Epithelial cell of proximal tubule (primary cell): Measurements from ENCODE around the gene NOTCH3. TPM values are rescaled to one million over a fixed set of nuclear protein-coding genes. Genes with fewer than 3 reads are reported as not detected.
A peak's percentile ranks its signal among the peaks of the same experiment; 100 is the strongest.

Experiments
- DNase-seq: peaks from one replicate; pipeline ENCODE4 v3.0.0-alpha.2; 2011; ENCODE audit warnings: low read depth
- H3K4me3 ChIP-seq: 2 replicates; pipeline ENCODE4 v1.5.1; 2011; ENCODE audit warnings: low read depth, mild to moderate bottlenecking, low read length
- total RNA-seq: library from RNA; depleted of rRNA; stranded (reverse); fragments of >200 nt; gene quantifications from 2 replicates; pipeline ENCODE4 v1.2.3, GENCODE V29; 2015
- TF ChIP-seq, protein P1 (sequence below): conservative IDR thresholded peaks from 2 replicates; pipeline ENCODE4 v1.5.1; 2012; ENCODE audit warnings: low read depth, mild to moderate bottlenecking, low read length

The NOTCH3 gene
- total RNA-seq, 1 donor from 2014 or later = 19.6 TPM

DNA sequence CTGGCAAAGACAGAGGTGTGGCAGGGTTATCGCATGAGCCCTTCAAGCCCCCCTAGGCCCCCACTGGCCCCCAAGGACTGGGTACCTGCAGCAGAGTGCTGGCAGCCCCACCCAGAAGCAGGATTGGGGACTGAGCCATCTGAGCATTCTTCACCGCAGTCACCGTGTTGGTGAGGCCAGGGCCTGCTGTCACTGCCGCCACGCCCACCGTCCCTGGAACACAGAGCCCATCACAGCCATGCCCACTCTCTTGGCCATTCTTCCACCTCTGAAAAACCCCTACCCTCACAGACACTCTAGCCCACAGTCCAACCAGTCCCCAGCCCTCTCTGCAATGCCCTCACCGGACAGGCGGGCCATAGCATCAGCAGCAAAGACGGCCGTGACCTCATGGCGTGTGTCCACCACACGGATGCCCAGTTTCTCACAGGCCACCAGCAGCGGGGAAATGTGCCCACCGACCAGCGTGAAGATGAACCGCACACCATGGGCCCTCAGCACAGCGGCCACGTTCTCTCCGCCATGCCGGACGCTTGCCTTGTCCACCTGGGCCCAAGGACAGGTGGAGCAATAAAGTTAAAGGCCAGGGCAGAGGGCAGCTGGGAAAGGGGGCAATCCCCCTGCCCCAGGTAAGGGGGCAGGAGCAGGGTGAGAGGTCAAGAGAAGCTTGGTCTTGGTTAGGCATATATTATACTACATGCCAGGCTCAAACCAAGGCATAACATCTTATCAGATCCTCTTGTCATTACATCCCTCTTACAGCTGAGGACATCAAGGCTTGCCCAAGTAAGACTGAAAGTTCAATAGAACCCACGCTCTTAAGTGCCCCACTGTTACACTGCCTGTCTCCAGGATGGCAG lies 77.5 kb downstream of the NOTCH3 start:
- no peak overlapping the region for H3K4me3 ChIP-seq
- TF ChIP-seq, protein P1, sequence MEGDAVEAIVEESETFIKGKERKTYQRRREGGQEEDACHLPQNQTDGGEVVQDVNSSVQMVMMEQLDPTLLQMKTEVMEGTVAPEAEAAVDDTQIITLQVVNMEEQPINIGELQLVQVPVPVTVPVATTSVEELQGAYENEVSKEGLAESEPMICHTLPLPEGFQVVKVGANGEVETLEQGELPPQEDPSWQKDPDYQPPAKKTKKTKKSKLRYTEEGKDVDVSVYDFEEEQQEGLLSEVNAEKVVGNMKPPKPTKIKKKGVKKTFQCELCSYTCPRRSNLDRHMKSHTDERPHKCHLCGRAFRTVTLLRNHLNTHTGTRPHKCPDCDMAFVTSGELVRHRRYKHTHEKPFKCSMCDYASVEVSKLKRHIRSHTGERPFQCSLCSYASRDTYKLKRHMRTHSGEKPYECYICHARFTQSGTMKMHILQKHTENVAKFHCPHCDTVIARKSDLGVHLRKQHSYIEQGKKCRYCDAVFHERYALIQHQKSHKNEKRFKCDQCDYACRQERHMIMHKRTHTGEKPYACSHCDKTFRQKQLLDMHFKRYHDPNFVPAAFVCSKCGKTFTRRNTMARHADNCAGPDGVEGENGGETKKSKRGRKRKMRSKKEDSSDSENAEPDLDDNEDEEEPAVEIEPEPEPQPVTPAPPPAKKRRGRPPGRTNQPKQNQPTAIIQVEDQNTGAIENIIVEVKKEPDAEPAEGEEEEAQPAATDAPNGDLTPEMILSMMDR = no peak
- no peak for DNase-seq

GRCh38 chr19:15122331-15123030 lies 78.3 kb downstream of the NOTCH3 start:
- TF ChIP-seq, protein P1 = no peak
- no peak for DNase-seq
- no peak overlapping the region for H3K4me3 ChIP-seq

- DNase-seq = no peak
- no peak overlapping the region for H3K4me3 ChIP-seq
- TF ChIP-seq, protein P1 = peak; percentile 23
These were observed 80.4 kb downstream of the NOTCH3 start for GRCh38 chr19:15120135-15121026.

DNA sequence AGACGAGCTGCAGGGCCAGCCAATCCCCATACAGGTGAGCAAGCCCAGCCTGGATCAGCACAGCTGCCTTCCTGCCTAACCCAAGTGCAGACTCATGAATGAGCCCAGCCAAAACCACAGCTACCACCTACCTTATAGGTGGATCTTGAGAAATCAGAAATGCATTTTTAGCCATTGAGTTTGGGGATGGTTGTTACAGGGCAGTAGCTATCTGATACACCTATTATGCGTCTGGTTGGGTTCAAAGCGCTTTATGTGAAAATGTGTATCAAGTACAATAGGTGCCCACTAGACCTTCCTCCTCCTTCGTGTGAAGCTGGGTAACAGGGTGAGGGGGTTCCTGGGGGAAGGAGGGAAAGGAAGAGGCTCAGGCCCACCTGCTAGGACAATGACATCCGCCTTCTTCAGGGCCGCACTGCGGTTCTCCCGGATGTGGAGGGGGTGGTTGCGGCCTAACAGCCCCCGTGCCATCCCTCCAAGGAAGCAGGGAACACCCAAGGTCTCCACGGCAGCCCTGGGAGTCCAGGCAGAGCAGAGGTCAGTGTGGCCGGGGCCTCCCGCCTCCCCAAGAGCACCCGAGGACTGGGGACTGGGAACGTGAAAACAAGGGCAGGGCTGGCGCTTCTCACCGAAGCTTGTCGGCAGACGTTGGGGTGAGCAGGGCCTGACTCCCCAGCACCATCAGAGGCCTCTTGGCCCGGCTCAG lies 81.9 kb downstream of the NOTCH3 start:
- TF ChIP-seq, protein P1 = no peak
- no peak for DNase-seq
- H3K4me3 ChIP-seq = no peak overlapping the region

DNA sequence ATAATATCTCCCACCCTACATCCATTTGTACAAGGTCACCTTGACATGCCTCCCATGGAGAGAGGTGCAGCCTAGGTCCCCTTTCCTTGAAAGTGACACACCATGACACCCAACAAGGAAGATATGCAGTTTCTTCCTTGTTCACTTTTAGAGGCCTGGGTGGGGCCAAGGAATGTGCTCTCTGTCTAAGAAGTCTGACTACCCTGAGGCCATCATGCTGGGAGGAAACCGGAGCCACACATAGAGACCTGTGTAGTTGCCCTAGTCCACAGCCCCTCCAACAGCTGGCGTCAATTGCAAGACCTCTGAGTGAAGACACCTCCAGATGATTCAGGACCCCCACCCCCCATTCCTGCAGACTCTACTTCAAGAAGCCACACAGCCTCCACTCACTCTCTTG lies 82.5 kb downstream of the NOTCH3 start:
- no peak for DNase-seq
- TF ChIP-seq, protein P1 = no peak
- no peak overlapping the region for H3K4me3 ChIP-seq

GRCh38 chr19:15116856-15117255 lies 83.9 kb downstream of the NOTCH3 start:
- no peak for DNase-seq
- TF ChIP-seq, protein P1 = no peak
- no peak overlapping the region for H3K4me3 ChIP-seq
